ENCODE data around the gene LRP11.

LRP11 gene

DNA sequence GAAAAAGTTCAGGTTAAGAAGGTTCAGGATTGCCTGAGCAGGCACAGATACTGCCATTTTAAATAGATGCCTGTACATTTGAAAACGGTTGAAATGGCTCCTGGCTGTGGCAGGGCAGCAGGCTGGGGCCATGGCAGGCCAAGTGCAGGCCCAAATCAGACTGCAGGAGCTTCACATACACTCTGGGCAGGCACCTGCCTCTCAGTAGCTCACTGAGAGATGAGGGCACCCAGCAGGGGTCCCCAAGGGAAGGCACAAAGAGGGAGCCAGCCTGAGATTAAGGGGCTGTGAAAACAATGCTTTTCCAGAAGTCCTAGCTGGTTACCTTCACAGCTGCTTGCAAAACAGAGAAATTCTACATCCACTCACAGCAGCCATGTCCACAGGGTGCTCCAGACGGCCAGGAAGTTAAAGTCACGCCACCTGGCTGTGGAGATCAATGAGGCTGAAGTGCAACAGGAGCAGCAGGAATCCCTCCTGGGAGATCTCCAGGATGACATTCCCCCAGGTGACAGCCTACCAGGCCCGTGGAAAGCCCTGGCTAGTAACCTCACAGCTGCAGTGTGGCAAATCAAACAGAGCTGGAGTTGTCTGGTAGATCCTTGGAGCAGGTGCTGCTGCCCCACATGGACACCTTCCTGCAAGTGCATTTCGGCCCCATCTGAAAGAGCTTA is 39.9 kb upstream of the LRP11 start:
- Histone ChIP-seq H3K4me3 (ENCODE audit: low read depth, low read length) (no peak overlapping the region), H3K27ac (ENCODE audit: extremely low read depth, low read depth, low read length) (no peak overlapping the region), H3K4me1 (ENCODE audit: control insufficient read depth, insufficient read depth, low read length) (no peaks in the 10 kb centered on the region), H3K36me3 (ENCODE audit: control insufficient read depth in 2 of 2, insufficient read depth in 1 of 2, low read length in 2 of 2) (no peaks in the 10 kb centered on the region), H3K9me3 (ENCODE audit: control insufficient read depth, insufficient read depth, low read depth, low read length) (no peaks in the 10 kb centered on the region)
- ChIA-PET CTCF (interaction anchor here (0.6 to 3.7 kb wide), 6 partner anchors 9 to 103 kb away, joined by 3 to 19 read pairs (median 3); no protein-coding TSS in a partner anchor), POLR2A (interaction anchor here (0.6 kb wide), 1 partner anchor 41 kb away, joined by 4 read pairs; no protein-coding TSS in a partner anchor)
- TF ChIP-seq ZIC2 (tag by site-specific recombination; IDR thresholded peaks at IDR 0.05) (peak; percentile 74), ZNF37A (tag by site-specific recombination; IDR thresholded peaks at IDR 0.05) (no peak)
- TF ChIP-seq, protein P1, sequence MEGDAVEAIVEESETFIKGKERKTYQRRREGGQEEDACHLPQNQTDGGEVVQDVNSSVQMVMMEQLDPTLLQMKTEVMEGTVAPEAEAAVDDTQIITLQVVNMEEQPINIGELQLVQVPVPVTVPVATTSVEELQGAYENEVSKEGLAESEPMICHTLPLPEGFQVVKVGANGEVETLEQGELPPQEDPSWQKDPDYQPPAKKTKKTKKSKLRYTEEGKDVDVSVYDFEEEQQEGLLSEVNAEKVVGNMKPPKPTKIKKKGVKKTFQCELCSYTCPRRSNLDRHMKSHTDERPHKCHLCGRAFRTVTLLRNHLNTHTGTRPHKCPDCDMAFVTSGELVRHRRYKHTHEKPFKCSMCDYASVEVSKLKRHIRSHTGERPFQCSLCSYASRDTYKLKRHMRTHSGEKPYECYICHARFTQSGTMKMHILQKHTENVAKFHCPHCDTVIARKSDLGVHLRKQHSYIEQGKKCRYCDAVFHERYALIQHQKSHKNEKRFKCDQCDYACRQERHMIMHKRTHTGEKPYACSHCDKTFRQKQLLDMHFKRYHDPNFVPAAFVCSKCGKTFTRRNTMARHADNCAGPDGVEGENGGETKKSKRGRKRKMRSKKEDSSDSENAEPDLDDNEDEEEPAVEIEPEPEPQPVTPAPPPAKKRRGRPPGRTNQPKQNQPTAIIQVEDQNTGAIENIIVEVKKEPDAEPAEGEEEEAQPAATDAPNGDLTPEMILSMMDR (tag by site-specific recombination; IDR thresholded peaks at IDR 0.05): 0 out of 2 replicates have a peak, but pooled peaks have one; percentile 10

DNA sequence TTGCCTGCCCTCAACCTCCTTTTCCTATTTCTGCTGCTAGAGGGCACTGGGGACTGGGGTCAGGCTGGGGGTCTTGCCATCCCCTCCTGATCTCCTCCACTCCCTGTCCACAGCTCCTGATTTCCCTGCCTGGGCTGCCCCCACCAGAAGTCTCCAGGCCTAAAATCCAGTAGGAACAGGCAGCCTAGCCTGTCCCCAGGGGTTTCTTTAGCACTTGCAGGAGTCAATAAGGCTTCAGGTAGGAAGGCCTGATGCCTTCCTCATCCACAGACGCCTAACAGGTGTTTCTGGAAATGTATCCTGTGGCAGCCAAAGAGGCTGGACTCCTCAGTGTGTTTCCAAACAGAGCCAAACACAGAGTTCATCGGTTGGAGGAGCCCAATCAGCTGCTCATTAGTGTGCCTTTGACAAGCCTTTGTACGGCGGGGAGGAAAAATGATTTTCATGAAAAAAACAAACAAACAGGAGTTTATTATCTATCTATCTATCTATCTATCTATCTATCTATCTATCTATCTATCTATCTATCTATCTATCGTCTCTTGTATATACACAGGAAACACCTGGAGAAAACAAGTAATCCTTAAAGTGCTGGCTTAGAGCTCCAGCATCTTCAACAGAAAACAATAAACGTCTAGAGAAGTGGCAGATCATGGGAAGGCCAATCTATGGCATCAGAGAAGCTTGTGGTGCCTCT is 37.4 kb upstream of the LRP11 start:
- ChIA-PET CTCF (interaction anchor here (0.6 to 1.2 kb wide), 5 partner anchors 11 to 516 kb away, joined by 3 to 4 read pairs (median 3); no protein-coding TSS in a partner anchor), POLR2A (no interaction called here)
- H3K4me1 ChIP-seq (ENCODE audit: control insufficient read depth, insufficient read depth, low read length): no peaks in the 10 kb centered on the region
- H3K27ac ChIP-seq (ENCODE audit: extremely low read depth, low read depth, low read length): no peak overlapping the region
- TF ChIP-seq, protein P2, sequence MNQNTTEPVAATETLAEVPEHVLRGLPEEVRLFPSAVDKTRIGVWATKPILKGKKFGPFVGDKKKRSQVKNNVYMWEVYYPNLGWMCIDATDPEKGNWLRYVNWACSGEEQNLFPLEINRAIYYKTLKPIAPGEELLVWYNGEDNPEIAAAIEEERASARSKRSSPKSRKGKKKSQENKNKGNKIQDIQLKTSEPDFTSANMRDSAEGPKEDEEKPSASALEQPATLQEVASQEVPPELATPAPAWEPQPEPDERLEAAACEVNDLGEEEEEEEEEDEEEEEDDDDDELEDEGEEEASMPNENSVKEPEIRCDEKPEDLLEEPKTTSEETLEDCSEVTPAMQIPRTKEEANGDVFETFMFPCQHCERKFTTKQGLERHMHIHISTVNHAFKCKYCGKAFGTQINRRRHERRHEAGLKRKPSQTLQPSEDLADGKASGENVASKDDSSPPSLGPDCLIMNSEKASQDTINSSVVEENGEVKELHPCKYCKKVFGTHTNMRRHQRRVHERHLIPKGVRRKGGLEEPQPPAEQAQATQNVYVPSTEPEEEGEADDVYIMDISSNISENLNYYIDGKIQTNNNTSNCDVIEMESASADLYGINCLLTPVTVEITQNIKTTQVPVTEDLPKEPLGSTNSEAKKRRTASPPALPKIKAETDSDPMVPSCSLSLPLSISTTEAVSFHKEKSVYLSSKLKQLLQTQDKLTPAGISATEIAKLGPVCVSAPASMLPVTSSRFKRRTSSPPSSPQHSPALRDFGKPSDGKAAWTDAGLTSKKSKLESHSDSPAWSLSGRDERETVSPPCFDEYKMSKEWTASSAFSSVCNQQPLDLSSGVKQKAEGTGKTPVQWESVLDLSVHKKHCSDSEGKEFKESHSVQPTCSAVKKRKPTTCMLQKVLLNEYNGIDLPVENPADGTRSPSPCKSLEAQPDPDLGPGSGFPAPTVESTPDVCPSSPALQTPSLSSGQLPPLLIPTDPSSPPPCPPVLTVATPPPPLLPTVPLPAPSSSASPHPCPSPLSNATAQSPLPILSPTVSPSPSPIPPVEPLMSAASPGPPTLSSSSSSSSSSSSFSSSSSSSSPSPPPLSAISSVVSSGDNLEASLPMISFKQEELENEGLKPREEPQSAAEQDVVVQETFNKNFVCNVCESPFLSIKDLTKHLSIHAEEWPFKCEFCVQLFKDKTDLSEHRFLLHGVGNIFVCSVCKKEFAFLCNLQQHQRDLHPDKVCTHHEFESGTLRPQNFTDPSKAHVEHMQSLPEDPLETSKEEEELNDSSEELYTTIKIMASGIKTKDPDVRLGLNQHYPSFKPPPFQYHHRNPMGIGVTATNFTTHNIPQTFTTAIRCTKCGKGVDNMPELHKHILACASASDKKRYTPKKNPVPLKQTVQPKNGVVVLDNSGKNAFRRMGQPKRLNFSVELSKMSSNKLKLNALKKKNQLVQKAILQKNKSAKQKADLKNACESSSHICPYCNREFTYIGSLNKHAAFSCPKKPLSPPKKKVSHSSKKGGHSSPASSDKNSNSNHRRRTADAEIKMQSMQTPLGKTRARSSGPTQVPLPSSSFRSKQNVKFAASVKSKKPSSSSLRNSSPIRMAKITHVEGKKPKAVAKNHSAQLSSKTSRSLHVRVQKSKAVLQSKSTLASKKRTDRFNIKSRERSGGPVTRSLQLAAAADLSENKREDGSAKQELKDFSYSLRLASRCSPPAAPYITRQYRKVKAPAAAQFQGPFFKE (tag by site-specific recombination; IDR thresholded peaks at IDR 0.05; ENCODE audit: borderline replicate concordance): no peak
- TF ChIP-seq IKZF3 (tag by site-specific recombination; IDR thresholded peaks at IDR 0.05): no peak
- TF ChIP-seq ZNF394 (tag by site-specific recombination; IDR thresholded peaks at IDR 0.05; ENCODE audit: borderline replicate concordance): no peak
- no peak for TF ChIP-seq ZNF391 (tag by site-specific recombination; IDR thresholded peaks at IDR 0.05; ENCODE audit: borderline replicate concordance, low read depth)
- no peak for TF ChIP-seq ZNF621 (tag by site-specific recombination; IDR thresholded peaks at IDR 0.05)
- TF ChIP-seq ZBTB20 (tag by site-specific recombination; IDR thresholded peaks at IDR 0.05): no peak
- no peak for TF ChIP-seq GLIS1 (tag by site-specific recombination; IDR thresholded peaks at IDR 0.05)
- TF ChIP-seq, protein P3, sequence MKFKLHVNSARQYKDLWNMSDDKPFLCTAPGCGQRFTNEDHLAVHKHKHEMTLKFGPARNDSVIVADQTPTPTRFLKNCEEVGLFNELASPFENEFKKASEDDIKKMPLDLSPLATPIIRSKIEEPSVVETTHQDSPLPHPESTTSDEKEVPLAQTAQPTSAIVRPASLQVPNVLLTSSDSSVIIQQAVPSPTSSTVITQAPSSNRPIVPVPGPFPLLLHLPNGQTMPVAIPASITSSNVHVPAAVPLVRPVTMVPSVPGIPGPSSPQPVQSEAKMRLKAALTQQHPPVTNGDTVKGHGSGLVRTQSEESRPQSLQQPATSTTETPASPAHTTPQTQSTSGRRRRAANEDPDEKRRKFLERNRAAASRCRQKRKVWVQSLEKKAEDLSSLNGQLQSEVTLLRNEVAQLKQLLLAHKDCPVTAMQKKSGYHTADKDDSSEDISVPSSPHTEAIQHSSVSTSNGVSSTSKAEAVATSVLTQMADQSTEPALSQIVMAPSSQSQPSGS (tag by site-specific recombination; IDR thresholded peaks at IDR 0.05; ENCODE audit: low read depth): no peak
- no peaks in the 10 kb centered on the region for H3K9me3 ChIP-seq (ENCODE audit: control insufficient read depth, insufficient read depth, low read depth, low read length)
- no peak overlapping the region for H3K4me3 ChIP-seq (ENCODE audit: low read depth, low read length)
- no peaks in the 10 kb centered on the region for H3K36me3 ChIP-seq (ENCODE audit: control insufficient read depth in 2 of 2, insufficient read depth in 1 of 2, low read length in 2 of 2)

Measured in HEK293 (cell line).